Mesenchymal stem cell (in vitro differentiated cells and primary cell): Measurements from ENCODE around the gene DPCD.

Experiments
- DNase-seq: peaks from one replicate; pipeline ENCODE4 v3.0.0-alpha.2; 2013
- H2AFZ ChIP-seq: one replicate; pipeline ENCODE4 v1.6.1; 2013; ENCODE audit warnings: low read depth, mild to moderate bottlenecking, control low read depth, inconsistent platforms, low read length, moderate library complexity
- H2AK5ac ChIP-seq: 2 replicates; pipeline ENCODE4 v1.6.1; 2013; ENCODE audit warnings: low read length, moderate library complexity, mild to moderate bottlenecking, inconsistent platforms; ENCODE audit not compliant: severe bottlenecking
- H2BK120ac ChIP-seq: one replicate; pipeline ENCODE4 v1.6.1; 2013; ENCODE audit warnings: low read depth, mild to moderate bottlenecking, inconsistent platforms, low read length, moderate library complexity
- H2BK12ac ChIP-seq, 2 experiments: one replicate each; pipeline ENCODE4 v1.6.1; 2013; ENCODE audit warnings: inconsistent platforms in 2 of 2, low read length in 2 of 2, mild to moderate bottlenecking in 2 of 2, moderate library complexity in 2 of 2, control low read depth in 1 of 2
- H2BK15ac ChIP-seq: one replicate; pipeline ENCODE4 v1.6.1; 2013; ENCODE audit warnings: mild to moderate bottlenecking, low read depth, inconsistent platforms; ENCODE audit not compliant: poor library complexity, severe bottlenecking
- H2BK5ac ChIP-seq: 2 replicates; pipeline ENCODE4 v1.6.1; 2013; ENCODE audit warnings: low read depth, mild to moderate bottlenecking, low read length, control low read depth, inconsistent platforms; ENCODE audit not compliant: poor library complexity, severe bottlenecking
- H3K14ac ChIP-seq, 2 experiments: one replicate each; pipeline ENCODE4 v1.6.1; 2013; ENCODE audit warnings: inconsistent platforms in 2 of 2, low read length in 2 of 2, control low read depth in 1 of 2, mild to moderate bottlenecking in 1 of 2, moderate library complexity in 1 of 2
- H3K18ac ChIP-seq, 2 experiments: one replicate each; pipeline ENCODE4 v1.6.1; 2013; ENCODE audit warnings: inconsistent platforms in 2 of 2, low read length in 2 of 2, control low read depth in 1 of 2, low read depth in 1 of 2, mild to moderate bottlenecking in 1 of 2
- H3K23ac ChIP-seq, 2 experiments: one replicate each; pipeline ENCODE4 v1.6.1; 2013; ENCODE audit warnings: inconsistent platforms in 2 of 2, low read length in 2 of 2, mild to moderate bottlenecking in 2 of 2, moderate library complexity in 2 of 2, control low read depth in 1 of 2
- H3K27ac ChIP-seq: 2 replicates; pipeline ENCODE4 v1.5.1; 2013; ENCODE audit warnings: mild to moderate bottlenecking, moderate library complexity, low read length, control low read depth, inconsistent platforms; ENCODE audit not compliant: poor library complexity, severe bottlenecking
- H3K27me3 ChIP-seq, 2 experiments: 2 replicates each; pipeline versions ENCODE4 v1.6.1 to v1.7.0; 2013; ENCODE audit warnings: low read length in 2 of 2, mild to moderate bottlenecking in 2 of 2, moderate library complexity in 2 of 2, control low read depth in 1 of 2, inconsistent platforms in 1 of 2; ENCODE audit not compliant: control insufficient read depth in 1 of 2, insufficient read depth in 1 of 2
- H3K36me3 ChIP-seq, 2 experiments: 2 replicates each; pipeline versions ENCODE4 v1.6.1 to v1.7.0; 2013; ENCODE audit warnings: low read length in 2 of 2, control low read depth in 1 of 2, inconsistent platforms in 1 of 2, low read depth in 1 of 2, mild to moderate bottlenecking in 1 of 2; ENCODE audit not compliant: insufficient read depth in 2 of 2, control insufficient read depth in 1 of 2
- H3K4ac ChIP-seq, 2 experiments: one replicate each; pipeline ENCODE4 v1.6.1; 2013; ENCODE audit warnings: inconsistent platforms in 2 of 2, low read length in 2 of 2, mild to moderate bottlenecking in 2 of 2, moderate library complexity in 2 of 2, control low read depth in 1 of 2, low read depth in 1 of 2
- H3K4me1 ChIP-seq: 2 replicates; pipeline ENCODE4 v1.6.1; 2013; ENCODE audit warnings: low read depth, low read length, control low read depth; ENCODE audit not compliant: control insufficient read depth, insufficient read depth
- H3K4me2 ChIP-seq: 2 replicates; pipeline ENCODE4 v1.6.1; 2013; ENCODE audit warnings: low read length, mild to moderate bottlenecking, inconsistent platforms; ENCODE audit not compliant: poor library complexity, severe bottlenecking
- H3K4me3 ChIP-seq, 2 experiments: 2 replicates each; pipeline versions ENCODE4 v1.5.1 to v1.7.0; 2013; ENCODE audit warnings: low read length in 2 of 2, mild to moderate bottlenecking in 2 of 2, control low read depth in 1 of 2, low read depth in 1 of 2; ENCODE audit not compliant: insufficient read depth in 1 of 2
- H3K79me1 ChIP-seq: replicated peaks from 2 replicates; pipeline ENCODE4 v1.6.1; 2013; ENCODE audit warnings: mild to moderate bottlenecking, control low read depth, low read length, inconsistent platforms; ENCODE audit not compliant: poor library complexity, severe bottlenecking
- H3K9ac ChIP-seq: 2 replicates; pipeline ENCODE4 v1.7.0; 2013; ENCODE audit warnings: mild to moderate bottlenecking, low read length, moderate library complexity
- H3K9me3 ChIP-seq: 2 replicates; pipeline ENCODE4 v1.7.0; 2013; ENCODE audit warnings: mild to moderate bottlenecking, low read length; ENCODE audit not compliant: control insufficient read depth
- H4K8ac ChIP-seq: one replicate; pipeline ENCODE4 v1.6.1; 2013; ENCODE audit warnings: inconsistent platforms, mild to moderate bottlenecking, low read length, moderate library complexity
- H4K91ac ChIP-seq: one replicate; pipeline ENCODE4 v1.6.1; 2013; ENCODE audit warnings: mild to moderate bottlenecking, low read length, inconsistent platforms
- WGBS: methylation state at CpG from one replicate; pipeline ENCODE4 v1.1.7; 2013; ENCODE audit warnings: mixed read lengths; 5-methylcytosine and 5-hydroxymethylcytosine counted together

DPCD gene

DNA sequence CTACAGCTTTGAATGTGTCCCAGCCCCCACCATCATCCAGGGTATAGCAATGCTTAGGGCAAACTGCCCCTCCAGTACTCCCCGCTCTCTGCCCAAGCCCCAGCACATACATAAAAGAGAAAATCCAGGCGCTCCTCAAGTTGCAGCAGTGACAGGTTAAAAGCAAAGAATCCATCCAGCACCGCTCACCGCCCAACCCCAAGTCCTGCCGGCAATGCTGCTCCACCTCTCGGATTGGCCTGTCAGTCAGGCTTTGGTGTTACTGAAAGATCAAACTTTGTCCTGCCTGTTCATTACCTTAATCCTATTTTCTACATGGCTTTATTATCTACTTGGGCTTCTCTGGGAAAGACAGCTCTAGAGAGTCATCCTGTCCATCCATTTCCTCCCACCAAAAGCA lies 31.9 kb downstream of the DPCD start:
- 96% methylated on average over 6 of the region's 6 CpGs for WGBS
- H2BK5ac ChIP-seq, result no peak overlapping the region
- no peak for DNase-seq
- H4K8ac ChIP-seq, result no peak overlapping the region
- no peaks in the 10 kb centered on the region for H3K9me3 ChIP-seq
- H4K91ac ChIP-seq, result no peak overlapping the region
- no peak overlapping the region for H2BK120ac ChIP-seq
- H3K27ac ChIP-seq, result no peak overlapping the region
- no peak overlapping the region for H3K23ac ChIP-seq
- H3K36me3 ChIP-seq, result peaks cover 44 to 75% of the 10 kb centered on the region in 2 experiments
- H3K9ac ChIP-seq, result no peak overlapping the region
- peaks cover 5% of the 10 kb centered on the region for H3K79me1 ChIP-seq
- H3K18ac ChIP-seq, result no peak overlapping the region
- H2AK5ac ChIP-seq, result no peak overlapping the region
- no peaks in the 10 kb centered on the region for H3K27me3 ChIP-seq
- no peak overlapping the region for H3K4ac ChIP-seq
- H3K4me1 ChIP-seq, result peaks cover 7% of the 10 kb centered on the region
- H2AFZ ChIP-seq, result no peak overlapping the region
- H3K14ac ChIP-seq, result no peak overlapping the region
- no peak overlapping the region for H3K4me2 ChIP-seq
- H3K4me3 ChIP-seq, result no peak overlapping the region
- no peak overlapping the region for H2BK15ac ChIP-seq
- no peak overlapping the region for H2BK12ac ChIP-seq

- no peak overlapping the region for H4K8ac ChIP-seq
These were observed 35.4 kb downstream of the DPCD start for GRCh38 chr10:101623528-101623927.

DNA sequence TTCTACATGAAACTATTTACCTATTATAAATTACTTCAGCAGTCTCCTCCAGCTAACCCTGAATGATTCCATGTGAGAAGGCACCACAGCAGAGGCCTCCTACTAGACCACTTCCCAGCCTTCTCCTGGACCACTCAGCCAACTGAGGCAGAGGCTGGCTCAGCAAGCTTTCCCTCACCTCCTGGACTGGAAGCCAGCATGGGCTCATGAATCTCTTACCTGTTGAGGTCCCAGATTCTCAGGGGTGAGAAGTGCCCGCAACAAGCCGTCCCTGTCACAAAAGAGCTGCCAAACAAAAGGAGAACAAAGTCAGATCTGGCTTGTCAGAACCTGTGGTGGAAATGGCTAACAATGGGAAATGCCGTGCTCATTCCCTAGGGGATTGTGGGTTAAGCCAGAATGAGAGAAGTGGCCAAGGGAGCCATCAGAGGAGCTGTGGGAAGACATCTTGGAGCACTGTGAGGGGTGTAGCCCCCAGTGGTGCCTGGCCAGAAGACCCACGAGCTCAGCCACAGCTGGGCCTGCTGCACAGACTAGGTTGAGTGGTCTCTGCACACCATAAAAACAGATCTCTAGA lies 36.5 kb downstream of the DPCD start:
- no peak overlapping the region for H3K4me2 ChIP-seq
- H3K14ac ChIP-seq, result no peak overlapping the region
- no peak overlapping the region for H2BK120ac ChIP-seq
- no peak overlapping the region for H3K27ac ChIP-seq
- no peak overlapping the region for H3K18ac ChIP-seq
- H3K9ac ChIP-seq, result no peak overlapping the region
- no peak overlapping the region for H3K4ac ChIP-seq
- H2AK5ac ChIP-seq, result no peak overlapping the region
- H3K36me3 ChIP-seq, result peaks cover 27 to 56% of the 10 kb centered on the region in 2 experiments
- H2AFZ ChIP-seq, result no peak overlapping the region
- no peak overlapping the region for H3K23ac ChIP-seq
- no peaks in the 10 kb centered on the region for H3K9me3 ChIP-seq
- H3K27me3 ChIP-seq, result no peaks in the 10 kb centered on the region
- H3K4me3 ChIP-seq, result no peak overlapping the region
- no peak overlapping the region for H2BK5ac ChIP-seq
- no peak overlapping the region for H4K91ac ChIP-seq
- no peak for DNase-seq
- H3K4me1 ChIP-seq, result no peaks in the 10 kb centered on the region
- no peak overlapping the region for H2BK12ac ChIP-seq
- H3K79me1 ChIP-seq, result peaks cover 27% of the 10 kb centered on the region
- no peak overlapping the region for H2BK15ac ChIP-seq
- no peak overlapping the region for H4K8ac ChIP-seq
- WGBS, result 89% methylated on average over 4 of the region's 4 CpGs

More at GRCh38 chr10:101623528-101623927, 35.4 kb downstream of the DPCD start:
- Histone ChIP-seq H2AFZ (no peak overlapping the region), H3K36me3 (peaks cover 33 to 61% of the 10 kb centered on the region in 2 experiments), H2BK5ac (no peak overlapping the region), H3K4me1 (no peaks in the 10 kb centered on the region), H2BK120ac (no peak overlapping the region), H2BK12ac (no peak overlapping the region), H3K4me3 (no peak overlapping the region), H3K27me3 (no peaks in the 10 kb centered on the region), H3K79me1 (peaks cover 23% of the 10 kb centered on the region), H4K91ac (no peak overlapping the region), H3K14ac (no peak overlapping the region), H2BK15ac (no peak overlapping the region), H3K9me3 (no peaks in the 10 kb centered on the region), H3K23ac (no peak overlapping the region), H3K4me2 (no peak overlapping the region), H3K27ac (no peak overlapping the region), H3K9ac (no peak overlapping the region), H2AK5ac (no peak overlapping the region), H3K18ac (no peak overlapping the region), H3K4ac (no peak overlapping the region)
- WGBS, result 100% methylated on average over 1 of the region's 1 CpG
- no peak for DNase-seq

DNA sequence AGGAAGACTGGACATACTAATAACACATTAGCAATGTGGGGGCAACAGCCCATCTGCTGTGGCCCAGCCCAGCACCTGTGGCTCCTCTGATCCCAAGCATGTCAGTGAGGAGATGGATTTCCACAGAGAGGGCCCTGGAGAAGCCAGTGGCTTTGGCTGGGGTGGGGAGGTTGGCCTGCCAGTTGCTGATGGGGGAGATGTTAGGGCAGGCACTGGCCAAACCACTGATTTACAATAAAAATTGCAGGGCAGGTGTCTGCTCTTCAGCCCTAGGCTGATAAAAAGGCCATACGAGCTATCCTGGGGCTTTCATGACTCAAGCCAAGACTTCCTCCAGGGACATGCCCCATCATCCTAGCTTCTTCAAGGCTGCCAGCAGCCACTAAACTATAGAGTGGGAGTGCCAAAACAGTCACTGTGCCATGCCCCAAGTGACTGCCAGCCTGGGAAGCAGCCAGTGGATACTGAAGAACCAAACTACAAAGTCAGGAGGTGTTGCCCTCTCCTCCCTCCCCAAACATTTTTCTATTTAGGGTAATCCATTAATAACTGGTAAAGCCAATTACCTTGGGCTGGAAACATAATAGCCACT lies 37.8 kb downstream of the DPCD start:
- Histone ChIP-seq H2BK15ac (no peak overlapping the region), H3K27ac (no peak overlapping the region), H3K9me3 (no peaks in the 10 kb centered on the region), H3K18ac (no peak overlapping the region), H2AK5ac (no peak overlapping the region), H2BK5ac (no peak overlapping the region), H4K91ac (no peak overlapping the region), H2BK12ac (no peak overlapping the region), H3K9ac (no peak overlapping the region), H3K79me1 (peaks cover 37% of the 10 kb centered on the region), H3K23ac (no peak overlapping the region), H2BK120ac (no peak overlapping the region), H3K36me3 (peaks cover 29 to 54% of the 10 kb centered on the region in 2 experiments), H3K27me3 (no peaks in the 10 kb centered on the region), H3K4me3 (no peak overlapping the region), H4K8ac (no peak overlapping the region), H2AFZ (no peak overlapping the region), H3K4me2 (no peak overlapping the region), H3K4me1 (no peaks in the 10 kb centered on the region), H3K14ac (no peak overlapping the region), H3K4ac (no peak overlapping the region)
- 88% methylated on average over 1 of the region's 1 CpG for WGBS
- no peak for DNase-seq
